NCI-H2227 (cell line): ENCODE results near the gene POLN.

Experiments used
- DNase-seq: peaks from one replicate; lab custom pipeline; 2025; ENCODE audit not compliant: unreplicated experiment; lab: John Stamatoyannopoulos, UW

Gene POLN

DNA sequence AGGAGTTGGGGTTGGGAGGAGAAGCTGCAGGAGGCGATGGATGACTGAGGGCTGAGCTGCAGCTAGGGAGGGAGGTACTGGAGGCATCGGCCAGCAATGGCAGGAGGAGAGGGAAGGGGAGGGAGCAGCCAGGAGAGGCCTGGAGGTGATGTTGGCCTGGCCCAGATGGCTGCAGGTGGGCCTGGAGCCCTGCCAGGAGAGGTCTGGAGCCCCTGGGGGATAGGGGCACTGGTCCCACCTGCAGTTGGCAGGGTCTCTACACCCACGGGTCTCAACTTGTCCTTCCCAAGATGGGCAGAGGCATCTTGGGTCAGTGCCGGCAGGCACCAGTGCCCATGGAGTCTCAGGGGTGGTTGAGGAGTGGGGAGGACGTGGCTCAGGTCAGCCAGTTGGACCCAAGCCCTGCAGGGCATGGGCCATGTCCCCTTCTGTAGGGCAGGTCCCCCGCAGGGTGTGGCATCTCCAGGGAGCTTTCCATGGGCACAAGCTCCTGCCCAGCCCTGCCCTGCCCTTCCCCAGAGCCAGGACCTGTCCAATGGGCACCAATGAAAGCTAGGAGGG, 22.6 kb upstream of the POLN start:
- no peak for DNase-seq

DNA sequence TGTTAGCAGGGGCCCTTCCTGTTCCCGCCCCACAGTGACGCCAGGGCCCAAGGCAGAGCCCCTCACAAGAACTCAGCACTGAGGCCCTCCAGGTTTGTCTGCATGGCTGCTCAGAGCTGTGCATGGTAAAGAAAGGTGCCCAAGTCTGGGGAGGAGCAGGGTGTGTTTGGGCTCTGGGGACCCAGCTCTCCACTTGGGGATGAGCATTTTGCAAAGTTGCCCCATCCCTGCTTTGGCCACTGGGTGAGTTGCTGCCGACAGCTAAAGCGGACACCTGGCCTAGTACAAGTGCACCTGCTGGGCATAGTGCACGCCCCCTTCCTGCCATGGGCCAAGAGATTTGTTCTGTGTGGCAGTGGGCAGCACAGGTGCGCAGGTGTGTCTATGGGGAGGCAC, 22.0 kb upstream of the POLN start:
- DNase-seq, result no peak

DNA sequence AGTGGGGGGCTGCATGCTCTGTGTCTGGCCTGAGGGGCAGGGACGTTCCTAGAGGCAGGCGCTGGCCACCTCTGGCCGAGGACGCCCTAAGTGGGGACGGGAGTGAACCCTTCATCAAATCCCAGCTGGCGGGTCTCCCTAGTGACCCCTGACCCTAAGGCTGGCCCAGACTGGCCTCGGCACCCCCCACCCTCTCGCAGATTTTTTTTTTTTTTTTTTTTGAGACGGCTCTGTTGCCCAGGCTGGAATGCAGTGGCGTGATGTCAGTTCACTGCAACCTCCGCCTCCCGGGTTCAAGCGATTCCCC, 21.0 kb upstream of the POLN start:
- no peak for DNase-seq

DNA sequence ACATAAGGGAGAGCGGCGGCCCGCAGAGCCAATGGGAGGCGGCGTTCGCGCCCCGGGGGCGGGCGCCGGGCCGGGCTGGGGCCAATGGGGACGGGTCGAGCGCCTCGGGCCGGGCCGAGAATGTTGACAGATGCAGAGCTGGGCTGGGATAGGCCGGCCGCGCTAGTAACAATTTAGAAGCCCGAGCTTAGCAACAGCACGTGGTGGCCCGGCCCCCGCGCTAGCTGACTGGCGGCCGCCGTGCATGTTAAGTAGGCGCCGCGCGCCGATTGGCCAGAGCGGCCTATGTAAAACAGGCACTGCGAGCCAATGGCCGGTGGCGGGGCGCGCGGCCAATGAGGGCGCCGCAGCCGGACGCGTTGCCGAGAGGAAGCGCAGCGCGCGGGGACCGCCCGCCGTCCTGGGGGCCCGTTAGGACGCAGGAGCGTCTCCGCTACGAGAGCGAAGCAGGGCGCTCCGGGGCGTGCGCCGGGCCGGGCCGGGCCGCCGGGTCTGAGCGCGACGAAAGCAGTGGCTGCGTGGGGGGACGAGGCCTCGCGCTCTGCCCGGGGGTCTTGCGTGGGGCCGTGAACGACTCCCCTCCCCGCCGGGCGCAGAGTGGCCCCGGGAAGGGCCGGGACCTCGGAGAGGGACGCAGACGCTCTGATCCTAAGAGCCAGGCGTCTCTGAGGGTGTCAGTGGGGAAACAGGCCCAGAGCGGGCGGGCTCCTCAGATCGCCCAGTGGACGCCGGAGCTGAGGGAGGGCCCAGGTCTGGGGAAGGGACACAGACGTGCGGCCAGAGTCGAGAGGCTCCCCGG, 20.4 kb upstream of the POLN start:
- peak; percentile 97 for DNase-seq

DNA sequence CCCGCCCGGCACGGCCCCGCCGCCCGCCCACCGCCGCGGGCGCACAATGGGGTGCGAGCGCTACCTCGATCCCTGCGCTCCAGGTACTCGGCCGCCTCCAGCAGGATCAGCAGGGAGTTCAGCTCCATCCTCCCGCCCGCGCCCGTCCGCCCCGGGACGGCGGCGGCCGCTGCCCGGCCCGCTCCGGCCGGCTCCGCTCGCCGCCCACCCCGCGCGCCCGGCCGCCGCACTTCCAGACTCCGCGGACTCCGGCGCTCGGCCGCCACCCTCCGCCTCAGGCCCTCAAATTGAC, 19.9 kb upstream of the POLN start, which contains the start of gene MXD4:
Gene MXD4 (minus strand): TSS at position 257 of the 292 bp plus-strand sequence. CDS start 129 bp downstream, at position 128.
- no peak for DNase-seq

DNA sequence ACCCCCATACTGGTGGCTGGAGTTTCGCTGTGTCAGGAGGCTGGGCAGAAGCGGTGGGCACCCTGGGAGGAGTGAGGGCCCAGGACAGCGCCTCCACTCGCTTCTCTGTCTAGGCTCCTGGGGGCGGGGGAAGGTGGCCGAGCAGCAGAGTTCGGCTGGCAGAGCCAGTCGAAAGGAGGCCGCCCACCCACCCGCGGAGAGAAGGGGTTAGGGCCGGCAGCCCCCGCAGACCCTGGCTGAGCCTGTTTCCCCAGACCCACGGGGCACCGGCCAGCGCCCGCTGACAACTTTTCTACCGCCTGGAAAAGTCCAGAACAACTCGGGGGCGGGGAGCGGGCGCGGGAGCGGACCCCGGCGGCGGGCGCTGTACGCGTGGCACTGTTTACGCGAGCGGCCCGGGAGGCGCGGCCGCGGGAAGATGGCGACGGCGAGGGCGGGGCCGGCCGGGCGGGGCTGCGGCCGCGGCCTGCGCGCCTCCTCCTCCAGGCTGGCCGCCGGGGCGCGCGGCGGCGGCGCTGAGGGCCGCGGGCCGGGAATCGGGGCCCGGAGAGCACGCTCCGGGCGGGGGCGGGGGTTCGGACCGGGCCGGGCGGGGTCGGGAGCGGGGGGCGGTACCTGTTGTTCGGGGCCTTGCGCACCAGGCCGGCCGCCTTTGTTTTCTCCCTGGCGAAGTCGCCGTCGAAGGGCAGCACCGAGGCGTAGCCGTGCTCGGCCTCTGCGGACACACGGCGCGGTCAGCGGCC, 19.4 kb upstream of the POLN start:
- DNase-seq, result peak; percentile 33

DNA sequence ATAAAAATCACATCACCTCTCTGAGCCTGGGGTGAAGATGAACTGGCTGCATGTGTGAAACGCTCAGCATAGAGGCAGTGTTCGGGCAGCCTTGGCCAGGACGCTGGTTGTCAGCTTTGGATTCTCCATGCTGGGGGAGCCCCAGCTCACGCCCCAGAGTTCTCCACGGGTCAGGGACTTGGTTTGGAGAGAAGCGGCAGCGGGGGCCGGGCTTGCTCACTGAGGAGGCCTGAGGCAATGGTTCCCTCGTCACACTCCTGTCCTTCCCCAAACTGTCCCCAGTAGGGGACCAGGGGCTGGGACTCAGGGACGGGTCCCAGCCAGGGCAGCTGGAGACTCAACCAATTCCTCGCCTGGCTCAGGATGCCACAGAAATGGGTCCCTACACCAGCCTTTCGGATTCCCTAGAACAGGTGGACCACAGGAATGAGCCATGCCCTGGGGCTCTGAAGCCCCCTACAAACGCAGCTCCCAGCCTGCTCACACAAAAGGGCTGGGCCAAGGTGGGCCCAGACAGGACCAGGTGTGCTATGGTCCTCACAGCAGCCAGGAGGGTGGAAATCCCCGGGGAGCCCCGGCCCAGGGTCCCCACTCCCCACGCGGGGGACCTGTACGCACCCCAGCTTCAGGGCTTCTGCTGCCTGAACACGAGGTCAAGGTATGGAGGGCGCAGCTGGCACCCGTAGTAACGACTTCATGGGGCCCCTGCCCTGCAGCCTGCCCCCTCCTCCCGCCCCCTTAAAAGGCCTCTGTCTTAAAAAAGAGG, 18.6 kb upstream of the POLN start:
- DNase-seq, result no peak

DNA sequence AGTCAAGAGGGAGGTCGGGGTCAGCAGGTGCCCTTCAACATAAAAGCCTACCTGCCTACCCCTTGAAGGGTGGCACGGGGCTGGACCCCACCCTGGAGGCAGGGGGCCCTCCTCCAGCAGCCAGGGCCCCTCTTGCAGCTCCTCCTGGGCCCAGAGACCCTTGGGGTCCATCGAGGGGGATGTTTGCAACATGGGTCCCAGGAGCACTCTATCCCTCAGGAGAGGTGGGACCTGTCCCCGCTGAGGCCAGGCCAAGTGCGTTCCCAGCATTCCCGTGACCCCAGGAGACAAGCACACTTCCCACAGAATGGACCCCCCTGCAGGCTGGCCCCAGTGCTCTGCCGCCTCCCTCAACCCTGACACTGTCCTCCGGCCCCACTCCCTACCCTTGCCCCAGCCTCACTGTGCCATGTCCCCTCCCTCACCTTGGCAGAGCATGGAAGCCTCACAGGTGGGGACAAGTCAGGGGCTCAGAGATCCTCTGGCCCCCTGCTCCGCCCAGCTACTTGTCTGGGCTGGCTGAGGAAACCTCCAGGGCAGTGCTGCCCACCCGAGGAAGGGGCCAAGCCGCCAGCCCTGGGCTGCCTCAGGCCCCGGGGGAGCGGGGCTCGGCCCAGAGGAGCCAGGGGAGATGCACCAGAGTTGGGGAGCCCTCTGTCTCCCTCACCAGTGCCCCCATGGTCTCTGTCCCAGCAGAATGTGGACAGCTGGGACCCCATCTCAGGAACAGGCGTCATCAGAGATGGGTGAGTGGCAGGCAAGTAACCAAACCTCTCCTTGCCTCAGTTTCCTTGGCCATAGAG, 17.8 kb upstream of the POLN start:
- no peak for DNase-seq

DNA sequence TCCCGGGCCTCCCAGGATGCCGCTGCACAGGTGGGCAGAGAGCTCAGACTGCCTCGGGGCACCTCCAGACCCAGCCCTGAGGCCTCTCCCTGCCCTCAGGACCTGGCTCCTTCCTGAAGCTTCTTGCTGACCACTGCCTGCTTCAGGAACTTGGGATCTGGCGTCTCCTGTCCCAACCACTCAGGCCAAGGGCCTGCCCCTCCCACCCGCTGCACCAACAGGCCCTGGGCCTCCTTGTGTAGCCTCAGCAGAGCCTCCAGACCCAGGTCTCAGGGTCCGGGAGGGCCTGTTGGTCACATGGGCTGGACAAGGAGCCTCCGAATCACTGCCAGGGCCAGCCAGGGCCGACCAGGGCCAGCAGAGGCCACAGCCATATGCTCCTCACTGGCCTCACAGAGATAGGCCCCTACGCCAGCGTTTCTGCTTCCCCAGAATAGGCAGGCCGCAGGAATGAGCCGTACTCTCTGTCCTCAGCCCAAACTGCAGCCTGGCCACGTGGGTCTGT, 17.2 kb upstream of the POLN start:
- DNase-seq, result no peak

DNA sequence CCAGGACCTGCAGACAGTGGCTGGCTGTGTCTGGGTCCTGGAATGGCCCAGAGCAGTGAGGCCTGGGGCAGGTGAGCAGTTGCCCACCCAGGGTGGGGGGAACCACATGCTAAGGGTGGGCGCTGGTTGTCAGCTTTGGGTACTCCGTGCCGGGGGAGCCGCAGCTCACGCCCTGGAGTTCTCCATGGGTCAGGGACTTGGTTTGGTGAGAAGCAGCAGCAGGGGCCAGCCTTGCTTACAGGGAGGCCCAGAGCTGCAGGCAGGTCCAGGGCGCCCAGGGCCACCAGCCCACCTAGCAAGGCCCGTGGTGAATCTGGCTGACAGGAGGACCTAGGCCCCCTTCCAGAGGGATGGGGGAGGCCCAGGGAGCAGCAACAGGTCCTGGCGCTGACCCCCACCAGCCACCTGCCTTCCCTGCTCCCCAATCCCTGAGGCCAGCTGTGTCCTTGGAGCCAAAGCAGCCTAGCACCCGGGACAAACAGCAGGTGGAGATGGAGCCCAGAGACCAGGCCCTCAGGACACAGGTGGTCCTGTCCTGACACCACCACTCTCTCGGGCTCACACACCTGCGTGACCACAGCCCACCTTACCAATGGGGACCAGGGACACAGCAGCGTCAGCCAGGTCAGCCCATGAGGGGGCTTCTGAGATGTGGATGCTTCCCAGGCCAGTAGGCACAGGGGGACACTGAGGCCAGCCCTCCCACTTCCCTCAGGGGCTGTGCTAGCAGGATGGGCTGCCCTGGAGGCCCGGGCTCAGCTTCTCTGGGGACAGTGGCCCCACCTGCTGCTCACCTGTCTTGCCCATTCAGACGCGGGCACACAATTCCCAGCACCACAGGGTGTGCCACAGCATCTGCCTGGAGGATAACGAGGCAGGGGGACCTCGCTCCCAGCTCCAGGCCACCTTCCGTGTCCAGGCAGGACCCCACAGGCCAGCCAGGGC, 16.4 kb upstream of the POLN start:
- no peak for DNase-seq

DNA sequence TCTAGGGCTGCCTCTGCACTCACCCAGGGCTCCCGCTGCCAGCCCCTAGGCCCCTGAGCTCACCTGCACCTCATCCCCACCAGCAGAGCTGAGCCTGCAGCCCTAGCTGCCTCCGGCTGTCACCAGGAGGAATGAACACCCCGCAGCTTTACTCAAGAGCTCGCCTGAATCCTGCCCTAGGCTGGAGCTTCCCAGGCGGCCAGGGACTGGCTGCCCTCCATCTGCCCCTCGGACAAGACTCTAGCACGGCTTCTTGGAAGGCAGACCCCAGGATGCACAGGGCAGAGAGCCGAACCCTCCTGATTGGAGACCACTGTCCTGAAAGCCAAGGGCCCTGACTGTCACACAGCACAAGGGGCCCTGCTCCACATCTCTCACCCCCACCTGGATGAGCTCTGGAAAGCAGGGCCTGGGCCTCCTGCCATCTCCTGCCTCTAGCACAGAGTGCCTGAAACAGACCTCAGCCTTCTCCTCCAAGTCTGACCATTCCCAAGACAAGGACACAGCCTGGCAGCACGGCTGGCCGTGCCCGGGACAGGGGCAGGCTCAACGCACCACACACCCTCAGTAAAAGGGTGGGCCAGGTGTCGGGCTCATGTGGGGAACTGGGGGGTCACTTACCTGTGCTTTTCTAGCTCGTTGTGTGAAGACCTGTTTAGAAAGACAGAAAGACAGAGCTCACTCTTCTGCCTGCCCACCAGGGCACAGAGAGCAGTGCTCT, 15.6 kb upstream of the POLN start:
- DNase-seq, result no peak

DNA sequence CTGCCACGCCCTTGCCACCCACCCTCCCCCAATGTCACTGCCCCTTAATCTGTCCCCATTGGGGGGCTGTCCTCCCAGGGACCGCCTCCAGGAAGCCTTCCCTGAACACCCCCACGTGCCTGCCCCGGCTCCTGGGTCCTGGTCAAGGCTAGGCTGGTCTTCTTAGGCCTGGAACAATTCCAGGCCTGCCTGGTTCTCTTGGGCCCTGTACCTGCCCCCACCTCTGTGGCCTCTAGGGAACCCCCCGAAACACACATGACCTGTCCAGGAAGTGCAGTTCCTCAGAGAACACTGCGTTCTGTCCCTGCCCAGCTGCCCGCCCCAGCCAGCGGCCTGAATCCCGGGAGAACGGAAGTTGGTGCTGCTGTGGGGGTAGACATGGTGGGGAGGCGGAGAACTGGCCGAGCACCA, 14.9 kb upstream of the POLN start:
- DNase-seq, result no peak

DNA sequence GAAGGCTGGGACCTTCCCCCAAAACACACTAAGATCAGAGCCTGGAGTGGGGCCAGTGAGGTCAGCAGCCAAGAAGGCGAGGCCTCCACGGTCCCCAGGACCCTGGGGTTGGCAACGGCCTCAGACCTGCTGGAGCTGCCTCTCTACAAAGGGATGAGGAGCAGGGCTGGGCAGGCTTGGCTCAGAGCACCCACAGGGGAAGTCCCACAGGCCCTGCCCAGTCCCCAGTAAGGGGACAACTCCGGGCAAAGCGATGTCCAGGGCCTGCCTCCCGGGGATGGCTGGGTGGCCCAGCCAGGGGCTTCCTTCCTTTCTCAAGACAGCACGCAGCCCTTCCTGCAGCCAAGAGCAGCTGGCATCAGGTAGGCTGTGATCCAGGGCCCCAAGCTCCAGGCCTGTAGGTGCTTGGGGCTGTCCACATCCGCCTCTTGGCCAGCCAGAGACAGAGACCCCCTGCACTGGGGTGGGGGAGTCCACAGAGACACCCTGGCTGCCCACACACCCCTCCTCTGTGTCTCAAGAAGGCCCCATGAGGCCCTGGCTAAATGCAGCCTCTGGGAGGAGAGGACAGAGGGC, 14.3 kb upstream of the POLN start:
- DNase-seq, result no peak

DNA sequence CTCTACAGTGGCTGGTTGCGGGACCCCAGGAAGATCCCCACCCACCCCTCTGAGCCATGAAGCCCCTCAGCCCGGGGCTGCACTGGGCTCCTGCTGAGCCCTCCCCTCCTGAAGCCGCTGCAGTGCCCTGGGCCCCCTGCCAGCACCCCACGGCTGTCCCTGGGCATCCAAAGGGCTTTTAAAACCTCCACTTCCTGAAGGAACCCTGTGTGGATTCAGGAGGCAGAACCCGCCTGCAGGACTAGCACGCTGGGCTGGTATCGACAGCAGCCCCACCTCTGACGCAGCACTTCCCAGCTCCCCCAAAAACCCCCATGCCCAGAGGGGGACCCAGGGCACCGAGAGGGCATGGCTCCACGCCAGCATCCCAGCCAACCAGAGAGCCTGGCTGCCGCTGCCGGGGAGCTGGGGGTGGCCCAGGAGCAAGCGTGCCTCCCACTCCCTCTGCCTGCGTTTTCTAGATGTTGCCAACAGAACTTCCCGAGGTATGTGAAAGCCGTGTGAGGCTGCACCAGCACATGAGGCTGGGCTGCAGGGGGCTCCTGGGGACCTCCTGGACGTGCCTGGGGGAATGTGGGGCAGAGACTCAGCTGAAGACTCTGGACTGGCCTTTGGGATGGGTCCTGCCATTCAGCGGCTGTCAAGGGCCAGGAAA, 13.7 kb upstream of the POLN start:
- DNase-seq, result no peak

DNA sequence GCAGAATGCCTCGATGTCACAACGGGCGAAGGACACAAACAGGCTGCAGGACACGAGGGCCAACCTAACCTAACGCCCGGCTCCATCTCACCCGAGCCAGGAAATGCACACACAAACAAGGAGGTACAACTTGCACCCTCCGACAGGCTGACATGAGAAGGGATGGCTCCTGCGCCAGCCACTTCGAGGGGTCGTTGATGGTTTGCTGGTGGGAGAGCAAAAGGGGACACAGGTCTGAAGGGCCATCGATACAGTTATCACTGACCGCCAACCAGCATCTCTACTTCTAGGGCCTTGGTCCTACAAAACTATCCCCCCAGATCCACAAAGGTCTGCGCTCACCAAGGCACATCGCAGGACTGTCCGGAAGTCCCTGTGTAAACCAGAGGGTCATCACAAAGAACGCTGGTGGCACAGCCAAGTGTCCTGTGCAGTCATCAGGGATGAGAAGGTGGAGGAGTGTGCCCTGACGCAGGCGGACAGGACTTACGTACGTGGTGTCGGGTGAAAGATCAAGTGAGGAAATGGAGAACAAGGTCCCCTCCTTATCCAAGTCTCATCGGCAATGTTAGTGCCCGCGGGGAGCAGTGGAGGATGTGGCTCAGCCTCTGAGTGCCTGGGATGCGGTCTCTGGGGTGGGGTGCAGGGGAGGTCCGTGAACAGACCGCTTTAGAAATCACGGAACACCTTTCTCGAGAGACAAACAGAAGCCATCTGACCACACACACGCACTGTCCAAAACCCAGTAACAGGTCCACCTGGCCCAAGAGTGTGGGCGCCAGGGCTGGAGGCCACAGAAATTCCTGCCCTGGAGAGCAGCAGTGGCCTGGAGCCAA, 13.0 kb upstream of the POLN start:
- DNase-seq, result no peak

DNA sequence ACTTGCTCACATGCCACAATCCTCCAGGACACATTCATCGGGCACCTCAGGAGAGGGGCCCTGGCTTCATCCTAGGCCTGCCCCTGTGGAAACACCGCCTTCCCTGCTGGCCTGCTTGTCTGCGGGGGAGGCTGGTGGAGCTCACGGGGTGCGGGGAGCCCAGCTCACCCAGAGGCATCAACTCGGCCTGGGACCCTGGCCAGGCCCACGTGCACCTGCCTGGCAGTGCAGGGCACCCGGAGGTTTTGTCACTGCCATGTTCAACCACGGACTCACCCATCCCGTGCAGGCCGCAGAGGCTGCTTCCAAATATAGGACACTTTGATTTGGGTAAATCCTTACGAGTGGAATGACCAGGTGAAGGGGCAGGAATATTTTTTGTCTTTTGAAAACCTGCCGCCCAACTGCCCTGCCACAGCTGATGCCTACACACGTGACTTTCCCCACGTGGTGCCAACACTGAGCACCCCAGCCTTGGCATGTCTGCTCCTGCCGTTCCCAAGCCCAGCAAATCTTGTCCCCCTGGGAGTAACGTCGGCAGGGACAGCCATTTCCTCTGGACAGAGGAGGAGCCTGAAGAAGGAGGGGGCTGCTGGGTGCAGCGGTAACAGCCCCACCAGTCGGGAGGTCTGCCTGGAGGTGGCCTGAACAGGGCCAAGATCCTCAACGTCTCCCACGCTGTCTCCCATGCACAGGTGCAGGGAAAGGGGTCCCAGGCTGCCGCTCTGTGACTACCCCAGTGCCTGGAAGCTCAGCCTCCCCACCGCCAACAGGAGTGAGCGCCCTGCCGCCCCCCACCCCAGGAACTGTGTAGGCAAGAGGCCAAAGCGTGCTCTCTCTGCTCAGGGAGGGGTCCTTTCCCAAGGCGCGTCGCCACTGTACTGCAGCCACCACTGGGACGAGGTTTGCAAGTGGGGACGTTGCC, 11.5 kb upstream of the POLN start:
- no peak for DNase-seq
